ENCODE measurements around the gene MYO3B.
"Not testable (repeated sequence)": the region's sequence is repeated elsewhere in the genome, so short reads cannot be mapped to it uniquely, and the experiment has no call there.

Gene MYO3B

GRCh38 chr2:170204298-170204951, 26.5 kb downstream of the MYO3B start:
- no peak for DNase-seq (ENCODE audit: low read depth, low spot score)
- H3K4me3 ChIP-seq (ENCODE audit: low read depth, low read length): no peak overlapping the region
- ChIA-PET CTCF (no interaction called here), POLR2A (no interaction called here)
- TF ChIP-seq CTCF (IDR thresholded peaks at IDR 0.05; ENCODE audit: insufficient read depth, low read length, missing control alignments): no peak

- no peak for TF ChIP-seq CTCF (IDR thresholded peaks at IDR 0.05; ENCODE audit: insufficient read depth, low read length, missing control alignments)
- CTCF ChIA-PET: no interaction called here
- H3K4me3 ChIP-seq (ENCODE audit: low read depth, low read length): no peak overlapping the region
- POLR2A ChIA-PET: no interaction called here
- no peak for DNase-seq (ENCODE audit: low read depth, low spot score)
Measured at GRCh38 chr2:170206246-170206645, 28.3 kb downstream of the MYO3B start.

DNA sequence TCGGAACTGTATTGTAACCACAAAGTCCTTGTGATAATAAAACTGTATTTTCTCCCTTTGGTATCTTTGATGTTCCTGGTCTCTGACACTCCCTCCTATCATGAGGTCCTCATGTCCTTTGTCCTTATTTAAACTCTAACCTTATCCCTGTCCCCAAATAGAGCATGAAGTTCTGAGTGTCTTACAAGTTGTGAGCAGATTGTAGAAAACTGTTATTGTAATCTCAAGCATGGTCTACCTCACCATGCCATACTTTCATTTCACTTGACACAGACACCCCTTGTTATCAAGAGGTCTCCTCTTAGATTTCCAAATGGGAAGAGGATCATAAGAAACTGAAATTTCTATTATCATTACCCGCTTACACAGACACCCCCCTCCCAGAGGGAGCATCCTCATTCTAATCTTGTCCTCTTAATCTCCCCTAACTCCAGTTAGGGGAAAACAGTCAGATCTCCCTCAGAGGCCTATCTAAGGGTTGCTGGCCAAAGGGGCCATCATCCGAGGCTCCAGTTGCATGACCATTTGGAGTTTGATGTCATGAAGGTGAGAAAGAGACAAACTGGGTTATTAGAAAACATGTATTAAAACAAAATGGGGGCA, 29.0 kb downstream of the MYO3B start:
- no peak overlapping the region for H3K4me3 ChIP-seq (ENCODE audit: low read depth, low read length)
- TF ChIP-seq CTCF (IDR thresholded peaks at IDR 0.05; ENCODE audit: insufficient read depth, low read length, missing control alignments): no peak
- POLR2A ChIA-PET: no interaction called here
- no peak for DNase-seq (ENCODE audit: low read depth, low spot score)
- CTCF ChIA-PET: no interaction called here

DNA sequence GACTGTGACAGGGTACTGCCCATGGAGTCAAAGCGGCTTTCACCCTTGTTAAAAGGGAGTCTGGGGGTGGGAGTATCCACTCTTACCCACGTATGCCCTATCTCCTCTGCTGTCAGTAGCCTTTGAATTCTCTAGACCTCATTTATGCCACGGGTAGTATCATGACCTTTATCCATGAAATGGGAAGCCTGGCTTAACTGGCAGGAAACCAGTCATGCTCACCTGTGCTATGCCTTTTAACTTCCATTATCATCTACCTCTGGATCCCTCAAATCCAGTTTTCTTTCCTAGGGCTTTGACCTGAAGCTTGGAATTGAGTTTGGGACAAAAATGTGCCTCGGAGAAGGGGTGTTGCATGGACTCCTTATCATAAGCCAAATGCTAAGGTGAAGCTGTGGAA, 30.0 kb downstream of the MYO3B start:
- no peak overlapping the region for H3K4me3 ChIP-seq (ENCODE audit: low read depth, low read length)
- ChIA-PET POLR2A (no interaction called here), CTCF (no interaction called here)

GRCh38 chr2:170208967-170209366, 31.0 kb downstream of the MYO3B start:
- POLR2A ChIA-PET: no interaction called here
- no peak for TF ChIP-seq CTCF (IDR thresholded peaks at IDR 0.05; ENCODE audit: insufficient read depth, low read length, missing control alignments)
- no peak for DNase-seq (ENCODE audit: low read depth, low spot score)
- CTCF ChIA-PET: interaction anchor here (1.1 kb wide), 1 partner anchor 27 kb away, joined by 3 read pairs; no protein-coding TSS in a partner anchor
- H3K4me3 ChIP-seq (ENCODE audit: low read depth, low read length): no peak overlapping the region

More for the DNA sequence above, 30.0 kb downstream of the MYO3B start:
- TF ChIP-seq CTCF (IDR thresholded peaks at IDR 0.05; ENCODE audit: insufficient read depth, low read length, missing control alignments): no peak
- DNase-seq (ENCODE audit: low read depth, low spot score): no peak

DNA sequence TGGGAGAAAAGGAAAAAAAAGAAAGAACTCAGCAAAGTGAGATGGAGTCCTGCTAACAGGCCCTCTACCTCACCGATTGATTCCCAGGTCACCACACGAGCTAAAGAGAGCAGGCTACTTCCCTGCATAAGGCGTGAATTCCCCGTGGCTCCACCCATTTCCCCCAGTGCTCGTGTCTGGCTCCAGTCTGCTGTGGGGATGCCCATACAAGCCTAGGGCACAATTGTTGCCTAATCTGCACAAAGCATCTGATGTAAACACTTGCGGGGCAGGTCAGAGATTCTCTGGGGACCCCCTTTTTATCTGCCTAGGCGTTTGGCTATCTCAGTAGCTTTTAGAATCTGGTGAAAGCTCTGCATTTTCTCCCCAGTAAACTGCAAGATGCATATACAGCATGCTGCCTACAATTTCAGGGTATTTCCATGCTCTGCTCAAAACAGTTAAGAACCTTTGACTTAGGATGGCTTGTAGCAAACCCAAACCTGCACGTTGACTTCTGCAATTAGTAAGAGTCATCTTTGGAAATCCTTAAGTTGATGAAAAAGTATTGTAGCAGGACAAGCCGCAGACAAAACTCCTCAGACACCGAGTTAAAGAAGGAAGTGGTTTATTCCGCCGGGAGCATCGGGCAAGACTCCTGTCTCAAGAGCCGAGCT, 34.8 kb downstream of the MYO3B start:
- CTCF ChIA-PET: interaction anchor here (0.7 kb wide), 1 partner anchor 130 kb away, joined by 4 read pairs; no protein-coding TSS in a partner anchor
- POLR2A ChIA-PET: no interaction called here
- TF ChIP-seq CTCF (IDR thresholded peaks at IDR 0.05; ENCODE audit: insufficient read depth, low read length, missing control alignments): no peak
- no peak for DNase-seq (ENCODE audit: low read depth, low spot score)
- H3K4me3 ChIP-seq (ENCODE audit: low read depth, low read length): no peak overlapping the region

GRCh38 chr2:170213281-170213625, 35.3 kb downstream of the MYO3B start:
- CTCF ChIA-PET; H3K4me3 ChIP-seq (ENCODE audit: low read depth, low read length); DNase-seq (ENCODE audit: low read depth, low spot score); POLR2A ChIA-PET: not testable (repeated sequence)

Measured in AG04449 (cell line).